IMR-90 (cell line): Measurements from ENCODE around the gene GALC. TPM values are rescaled to one million over a fixed set of nuclear protein-coding genes. Genes with fewer than 3 reads are reported as not detected.

ENCODE experiments used
- ATAC-seq: fragments of 200-7000 bp; cut with Tn5 transposase; 2 replicates; pipeline ENCODE4 v1.9.1; 2020; ENCODE audit warnings: low read depth, mild to moderate bottlenecking, moderate library complexity
- BruUV-seq: library from RNA; stranded (reverse); fragments of 400-500 nt; replicated peaks from 2 replicates; lab custom pipeline; 2021; lab: Mats Ljungman, UMichigan
- CTCF ChIA-PET: fragments of 300-600 bp; formaldehyde crosslinking; extraction: SDS; loops from one replicate; lab custom pipeline; 2021; ENCODE audit warnings: antibody characterized with exemption; lab: Yijun Ruan, JAX
- POLR2A ChIA-PET: fragments of 300-600 bp; sonication (Branson Sonifier 250); formaldehyde crosslinking; loops from one replicate; lab custom pipeline; 2022; ENCODE audit warnings: antibody characterized with exemption; ENCODE audit not compliant: unreplicated experiment; lab: Charles Lee
- DNase-seq: peaks from one replicate; pipeline ENCODE4 v3.0.0; 2013
- H2AFZ ChIP-seq: replicated peaks from 2 replicates; pipeline ENCODE3; 2013; ENCODE audit warnings: low read length, mild to moderate bottlenecking; ENCODE audit not compliant: poor library complexity
- H2AK5ac ChIP-seq: 2 replicates; pipeline ENCODE4 v1.6.1; 2013; ENCODE audit warnings: low read depth, low read length, inconsistent platforms
- H2AK9ac ChIP-seq: replicated peaks from 2 replicates; pipeline ENCODE3; 2013; ENCODE audit warnings: mild to moderate bottlenecking, low read depth, low read length, moderate library complexity; ENCODE audit not compliant: poor library complexity
- H2BK120ac ChIP-seq: 2 replicates; pipeline ENCODE4 v1.6.1; 2013; ENCODE audit warnings: low read depth, low read length, inconsistent platforms
- H2BK15ac ChIP-seq: 3 replicates; pipeline ENCODE4 v1.6.1; 2013; ENCODE audit warnings: low read depth, low read length, inconsistent platforms
- H2BK20ac ChIP-seq: 2 replicates; pipeline ENCODE4 v1.6.1; 2013; ENCODE audit warnings: low read depth, mild to moderate bottlenecking, inconsistent platforms, low read length, moderate library complexity
- H2BK5ac ChIP-seq: 2 replicates; pipeline ENCODE4 v1.6.1; 2013; ENCODE audit warnings: mild to moderate bottlenecking, low read depth, low read length, inconsistent platforms; ENCODE audit not compliant: poor library complexity, severe bottlenecking
- H3K14ac ChIP-seq: replicated peaks from 2 replicates; pipeline ENCODE4 v1.6.1; 2013; ENCODE audit warnings: low read depth, low read length, inconsistent platforms
- H3K18ac ChIP-seq: 2 replicates; pipeline ENCODE4 v1.6.1; 2013; ENCODE audit warnings: low read depth, low read length, control low read depth
- H3K23ac ChIP-seq: 2 replicates; pipeline ENCODE4 v1.6.1; 2013; ENCODE audit warnings: low read depth, low read length, inconsistent platforms
- H3K27ac ChIP-seq: 2 replicates; pipeline ENCODE4 v1.5.1; 2013; ENCODE audit warnings: mild to moderate bottlenecking, control low read depth, low read length; ENCODE audit not compliant: insufficient read depth
- H3K27me3 ChIP-seq: 2 replicates; pipeline ENCODE4 v1.6.1; 2013; ENCODE audit warnings: low read length; ENCODE audit not compliant: control insufficient read depth, insufficient read depth
- H3K36me3 ChIP-seq: 2 replicates; pipeline ENCODE4 v1.6.1; 2013; ENCODE audit warnings: low read length, mixed read lengths; ENCODE audit not compliant: control insufficient read depth, insufficient read depth
- H3K4ac ChIP-seq: 2 replicates; pipeline ENCODE4 v1.6.1; 2013; ENCODE audit warnings: low read depth, low read length, inconsistent platforms
- H3K4me1 ChIP-seq: 2 replicates; pipeline ENCODE4 v1.6.1; 2013; ENCODE audit warnings: low read length, mixed read lengths; ENCODE audit not compliant: control insufficient read depth, insufficient read depth
- H3K4me2 ChIP-seq: 2 replicates; pipeline ENCODE4 v1.6.1; 2013; ENCODE audit warnings: low read depth, mild to moderate bottlenecking, control low read depth, low read length, moderate library complexity
- H3K4me3 ChIP-seq: 2 replicates; pipeline ENCODE4 v1.5.1; 2013; ENCODE audit warnings: low read depth, mild to moderate bottlenecking, control low read depth, low read length, moderate library complexity; ENCODE audit not compliant: insufficient read depth
- H3K56ac ChIP-seq: 2 replicates; pipeline ENCODE4 v1.6.1; 2013; ENCODE audit warnings: low read length, inconsistent platforms; ENCODE audit not compliant: insufficient read depth; ENCODE audit errors: extremely low read depth
- H3K79me1 ChIP-seq, 2 experiments: 2 replicates each; pipeline ENCODE4 v1.6.1; 2013; ENCODE audit warnings: low read length in 2 of 2, inconsistent platforms in 1 of 2, low read depth in 1 of 2
- H3K9ac ChIP-seq: 2 replicates; pipeline ENCODE4 v1.6.1; 2013; ENCODE audit warnings: low read depth, low read length, control low read depth
- H3K9me1 ChIP-seq: 2 replicates; pipeline ENCODE4 v1.6.1; 2013; ENCODE audit warnings: low read length, inconsistent platforms; ENCODE audit not compliant: insufficient read depth
- H3K9me3 ChIP-seq: 2 replicates; pipeline ENCODE4 v1.6.1; 2013; ENCODE audit warnings: low read length; ENCODE audit not compliant: control insufficient read depth, insufficient read depth
- H4K20me1 ChIP-seq: 2 replicates; pipeline ENCODE4 v1.6.1; 2013; ENCODE audit warnings: low read length, inconsistent platforms; ENCODE audit not compliant: insufficient read depth
- H4K5ac ChIP-seq: 2 replicates; pipeline ENCODE4 v1.6.1; 2013; ENCODE audit warnings: mild to moderate bottlenecking, low read depth, low read length, control low read depth
- H4K8ac ChIP-seq, 2 experiments: 2 replicates each; pipeline ENCODE4 v1.6.1; 2013; ENCODE audit warnings: low read depth in 2 of 2, low read length in 2 of 2, control low read depth in 1 of 2, inconsistent platforms in 1 of 2
- H4K91ac ChIP-seq: 2 replicates; pipeline ENCODE4 v1.6.1; 2013; ENCODE audit warnings: low read depth, low read length, inconsistent platforms; ENCODE audit not compliant: insufficient read depth
- BHLHE40 ChIP-seq: fragments of 150-350 bp; IDR thresholded peaks from 2 replicates; pipeline ENCODE4 v1.6.1; 2016; ENCODE audit warnings: mild to moderate bottlenecking, low read depth, low read length
- CEBPB ChIP-seq: IDR thresholded peaks from 2 replicates; pipeline ENCODE4 v1.6.1; 2012; ENCODE audit warnings: low read depth, low read length, improper control_type of control experiment
- CHD1 ChIP-seq: IDR thresholded peaks from 2 replicates; pipeline ENCODE4 v1.6.1; 2012; ENCODE audit warnings: low read depth, low read length, improper control_type of control experiment
- FOS ChIP-seq: fragments of 150-350 bp; IDR thresholded peaks from 2 replicates; pipeline ENCODE4 v1.6.1; 2016; ENCODE audit warnings: low read depth, low read length
- MAFK ChIP-seq: IDR thresholded peaks from 2 replicates; pipeline ENCODE4 v1.6.1; 2012; ENCODE audit warnings: low read depth, low read length, improper control_type of control experiment
- MAZ ChIP-seq: IDR thresholded peaks from 2 replicates; pipeline ENCODE4 v1.6.1; 2012; ENCODE audit warnings: low read depth, mild to moderate bottlenecking, low read length, improper control_type of control experiment, moderate library complexity, borderline replicate concordance
- MXI1 ChIP-seq: IDR thresholded peaks from 2 replicates; pipeline ENCODE4 v1.6.1; 2012; ENCODE audit warnings: low read depth, mild to moderate bottlenecking, low read length, moderate library complexity, borderline replicate concordance
- NFE2L2 ChIP-seq: fragments of 150-350 bp; IDR thresholded peaks from 2 replicates; pipeline ENCODE4 v1.6.1; 2016; ENCODE audit warnings: low read depth, mild to moderate bottlenecking, low read length
- RAD21 ChIP-seq: IDR thresholded peaks from 2 replicates; pipeline ENCODE4 v1.6.1; 2012; ENCODE audit warnings: low read length, improper control_type of control experiment
- WGBS, 2 experiments: methylation state at CpG; one replicate each; pipeline versions ENCODE4 v1.1.5 to v1.1.7; 2013; ENCODE audit warnings: missing lambda C conversion rate in 2 of 2; ENCODE audit not compliant: insufficient read length in 1 of 2; ENCODE audit errors: extremely low coverage in 2 of 2; 5-methylcytosine and 5-hydroxymethylcytosine counted together
- dilution Hi-C: fragments of 300-500 bp; cut with HindIII; formaldehyde crosslinking; loops from one replicate; pipeline ENCODE4 v1.14.3; 2018; ENCODE audit warnings: low sequenced_read_pairs; ENCODE audit not compliant: unreplicated experiment
- in situ Hi-C: fragments of 300-500 bp; cut with MboI; formaldehyde crosslinking; loops from 3 replicates; pipeline ENCODE4 v1.14.3; 2019; ENCODE audit warnings: low sequenced_read_pairs, inconsistent platforms, mixed read lengths
- intact Hi-C: fragments of 100-400 bp; cut with micrococcal nuclease; formaldehyde crosslinking; loops from 2 replicates; pipeline ENCODE4 v1.10.0; 2022
- polyA plus RNA-seq, 3 experiments: library from polyadenylated mRNA; depleted of rRNA; stranded (reverse); fragments of >200 nt; gene quantifications; 2 replicates each; pipeline ENCODE4 v1.2.3, GENCODE V29; 2012; ENCODE audit warnings: low replicate concordance in 1 of 3
- total RNA-seq: library from RNA; depleted of rRNA; stranded (reverse); fragments of >200 nt; gene quantifications from 2 replicates; pipeline ENCODE4 v1.2.3, GENCODE V29; 2012
- TF ChIP-seq, protein P1 (sequence below): fragments of 150-350 bp; IDR thresholded peaks from 2 replicates; pipeline ENCODE4 v1.6.1; 2017; ENCODE audit warnings: mild to moderate bottlenecking, antibody characterized with exemption, low read length, low read depth
- TF ChIP-seq, protein P2 (sequence below): conservative IDR thresholded peaks from 2 replicates; pipeline ENCODE4 v1.5.1; 2012; ENCODE audit warnings: mild to moderate bottlenecking, low read depth, low read length, improper control_type of control experiment

GALC gene
- total and polyA plus RNA-seq, 2 of the 4 experiments (the other 2 are of a cell fraction), result 6.3 to 7.9 TPM

- dilution Hi-C loops, result no loop called here
- no peak overlapping the region for H3K14ac ChIP-seq
- TF ChIP-seq, protein P1, sequence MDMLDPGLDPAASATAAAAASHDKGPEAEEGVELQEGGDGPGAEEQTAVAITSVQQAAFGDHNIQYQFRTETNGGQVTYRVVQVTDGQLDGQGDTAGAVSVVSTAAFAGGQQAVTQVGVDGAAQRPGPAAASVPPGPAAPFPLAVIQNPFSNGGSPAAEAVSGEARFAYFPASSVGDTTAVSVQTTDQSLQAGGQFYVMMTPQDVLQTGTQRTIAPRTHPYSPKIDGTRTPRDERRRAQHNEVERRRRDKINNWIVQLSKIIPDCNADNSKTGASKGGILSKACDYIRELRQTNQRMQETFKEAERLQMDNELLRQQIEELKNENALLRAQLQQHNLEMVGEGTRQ, result no peak
- TF ChIP-seq NFE2L2 (no peak), CHD1 (no peak), CEBPB (no peak), FOS (no peak), MAFK (no peak), MAZ (no peak), MXI1 (no peak), BHLHE40 (no peak), RAD21 (no peak)
- TF ChIP-seq, protein P2, sequence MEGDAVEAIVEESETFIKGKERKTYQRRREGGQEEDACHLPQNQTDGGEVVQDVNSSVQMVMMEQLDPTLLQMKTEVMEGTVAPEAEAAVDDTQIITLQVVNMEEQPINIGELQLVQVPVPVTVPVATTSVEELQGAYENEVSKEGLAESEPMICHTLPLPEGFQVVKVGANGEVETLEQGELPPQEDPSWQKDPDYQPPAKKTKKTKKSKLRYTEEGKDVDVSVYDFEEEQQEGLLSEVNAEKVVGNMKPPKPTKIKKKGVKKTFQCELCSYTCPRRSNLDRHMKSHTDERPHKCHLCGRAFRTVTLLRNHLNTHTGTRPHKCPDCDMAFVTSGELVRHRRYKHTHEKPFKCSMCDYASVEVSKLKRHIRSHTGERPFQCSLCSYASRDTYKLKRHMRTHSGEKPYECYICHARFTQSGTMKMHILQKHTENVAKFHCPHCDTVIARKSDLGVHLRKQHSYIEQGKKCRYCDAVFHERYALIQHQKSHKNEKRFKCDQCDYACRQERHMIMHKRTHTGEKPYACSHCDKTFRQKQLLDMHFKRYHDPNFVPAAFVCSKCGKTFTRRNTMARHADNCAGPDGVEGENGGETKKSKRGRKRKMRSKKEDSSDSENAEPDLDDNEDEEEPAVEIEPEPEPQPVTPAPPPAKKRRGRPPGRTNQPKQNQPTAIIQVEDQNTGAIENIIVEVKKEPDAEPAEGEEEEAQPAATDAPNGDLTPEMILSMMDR, result no peak
- H3K79me1 ChIP-seq, result no peaks in the 10 kb centered on the region
- no peak overlapping the region for H2BK15ac ChIP-seq
- no peak overlapping the region for H2AFZ ChIP-seq
- H3K9me3 ChIP-seq, result no peaks in the 10 kb centered on the region
- no peaks in the 10 kb centered on the region for H3K36me3 ChIP-seq
- no peak overlapping the region for H4K91ac ChIP-seq
- H3K27ac ChIP-seq, result no peak overlapping the region
- H3K9me1 ChIP-seq, result no peaks in the 10 kb centered on the region
- H4K20me1 ChIP-seq, result no peaks in the 10 kb centered on the region
- no peak overlapping the region for H3K18ac ChIP-seq
- H2AK9ac ChIP-seq, result no peak overlapping the region
- no peak overlapping the region for H2BK120ac ChIP-seq
- no peak for DNase-seq
- no peak overlapping the region for H4K5ac ChIP-seq
- no peak overlapping the region for H4K8ac ChIP-seq
- no peak overlapping the region for H3K4me3 ChIP-seq
- no peak overlapping the region for H3K23ac ChIP-seq
- H2BK5ac ChIP-seq, result no peak overlapping the region
- no peak overlapping the region for H3K4me2 ChIP-seq
- H3K4me1 ChIP-seq, result no peaks in the 10 kb centered on the region; the same call in 1 of the 2 replicates
- no CpG with 5 or more reads among the region's 1 CpG for WGBS, 2 experiments
- POLR2A ChIA-PET, result interaction anchor here (0.6 kb wide), 1 partner anchor 114 kb away, joined by 4 read pairs; no protein-coding TSS in a partner anchor
- H2AK5ac ChIP-seq, result no peak overlapping the region
- no peak for ATAC-seq
- BruUV-seq, result no TSS peak
- no peak overlapping the region for H3K9ac ChIP-seq
- in situ Hi-C loops, result no loop called here
- CTCF ChIA-PET, result no interaction called here
- no peaks in the 10 kb centered on the region for H3K27me3 ChIP-seq
- H2BK20ac ChIP-seq, result no peak overlapping the region
- no peak overlapping the region for H3K4ac ChIP-seq
- intact Hi-C loops, result no loop called here
- no peak overlapping the region for H3K56ac ChIP-seq
Observed at GRCh38 chr14:88009486-88009885, 16.5 kb upstream of the GALC start.
